Kidney (tissue), 14 donors: ENCODE measurements around the gene DHDH. TPM values are rescaled to one million over a fixed set of nuclear protein-coding genes. Genes with fewer than 3 reads are reported as not detected.

ENCODE experiments used
- DNase-seq, 5 donors: peaks; one replicate each; pipeline ENCODE4 v3.0.0-alpha.2; 2013 to 2020
- FAIRE-seq: peaks from 2 replicates; lab custom pipeline; 2012; peaks lifted over from hg19 to GRCh38; lab: Jason Lieb, UNC
- H3K27ac ChIP-seq, 2 donors: one replicate each; pipeline ENCODE4 v1.7.0; 2013; ENCODE audit warnings: low read depth in 2 of 2, low read length in 2 of 2, inconsistent platforms in 1 of 2
- H3K27me3 ChIP-seq: one replicate; pipeline ENCODE4 v1.7.1; 2013; ENCODE audit warnings: low read length, inconsistent platforms; ENCODE audit not compliant: control insufficient read depth, insufficient read depth
- H3K36me3 ChIP-seq, 3 donors: one replicate each; pipeline versions ENCODE4 v1.7.0 to v1.7.1; 2013; ENCODE audit warnings: low read length in 3 of 3, control low read depth in 1 of 3, inconsistent platforms in 1 of 3; ENCODE audit not compliant: insufficient read depth in 3 of 3, control insufficient read depth in 2 of 3
- H3K4me1 ChIP-seq, 3 donors: one replicate each; pipeline versions ENCODE4 v1.7.0 to v1.7.1; 2013; ENCODE audit warnings: low read length in 3 of 3, inconsistent platforms in 1 of 3, low read depth in 1 of 3; ENCODE audit not compliant: control insufficient read depth in 2 of 3, insufficient read depth in 2 of 3
- H3K4me3 ChIP-seq, 3 donors: one replicate each; pipeline versions ENCODE4 v1.7.0 to v1.8.1; 2013; ENCODE audit warnings: low read length in 3 of 3, control low read depth in 1 of 3, inconsistent platforms in 1 of 3
- H3K9ac ChIP-seq, 3 donors: one replicate each; pipeline versions ENCODE4 v1.7.0 to v1.7.1; 2013; ENCODE audit warnings: low read length in 3 of 3, control low read depth in 1 of 3, inconsistent platforms in 1 of 3
- H3K9me3 ChIP-seq, 3 donors: one replicate each; pipeline versions ENCODE4 v1.7.0 to v1.7.1; 2013; ENCODE audit warnings: low read length in 3 of 3, control low read depth in 1 of 3, inconsistent platforms in 1 of 3; ENCODE audit not compliant: control insufficient read depth in 2 of 3, insufficient read depth in 1 of 3
- CTCF ChIP-seq: IDR thresholded peaks from 3 replicates; pipeline ENCODE4 v1.5.1; 2012; ENCODE audit warnings: mild to moderate bottlenecking, moderate library complexity, borderline replicate concordance; ENCODE audit not compliant: insufficient read depth; ENCODE audit errors: extremely low read depth
- intact Hi-C: fragments of 100-400 bp; cut with DNase I; formaldehyde crosslinking; loops from one replicate; pipeline ENCODE4 v1.11.1; 2022
- polyA plus RNA-seq: library from polyadenylated mRNA; stranded (reverse); fragments of 350-450 nt; fragmentation: Illumina TruSeq; extraction: RNeasy Lipid Tissue Mini Kit (QIAGEN cat#74804); gene quantifications from one replicate; pipeline ENCODE4 v1.2.3, GENCODE V29; 2014; ENCODE audit warnings: low read depth, low replicate concordance; ENCODE audit not compliant: insufficient read depth
- total RNA-seq: library from RNA; stranded (reverse); fragmentation: NEBNext Ultra II Directional; extraction: Animal tissue kit (Norgen Biotek cat#: 25700); gene quantifications from one replicate; pipeline ENCODE4 v1.2.1, GENCODE V29; 2021
- donor health status: control.
- donor health status: control.
- donor health status: control.
- donor health status: control.
- donor health status: control.
- donor health status: DM: yes; HTN: yes; CAD: no.
- donor health status: Normal renal cell carcinoma (clear cell type).

DHDH gene
- total and polyA plus RNA-seq, 2 donors from 2014 or later: 0.60 to 26.3 TPM

- DNase-seq (peak; percentile 97 to 99 (median 98)), FAIRE-seq (no peak)
- peaks cover 0 to 7% (median 0%) of the 10 kb centered on the region in 3 donors for H3K4me1 ChIP-seq
- peak within 1 kb of the TSS; percentile 27 to 91 (median 67) for H3K9ac ChIP-seq
- peak within 1 kb of the TSS; percentile 73 to 86 (median 81) for H3K4me3 ChIP-seq
- intact Hi-C loops: no loop called here
- no peaks in the 10 kb centered on the region for H3K27me3 ChIP-seq
- H3K27ac ChIP-seq: peak within 1 kb of the TSS; percentile 57 to 74
- no peaks in the 10 kb centered on the region for H3K9me3 ChIP-seq
- H3K36me3 ChIP-seq: peaks cover 0 to 3% (median 2%) of the 10 kb centered on the region in 3 donors
- TF ChIP-seq CTCF: no peak
Measured at GRCh38 chr19:48954595-48955307, 21.3 kb downstream of the DHDH start, which contains the start of gene BAX. BAX (plus strand) TSS chr19:48954875; CDS start chr19:48954929, 54 bp downstream.

GRCh38 chr19:48955308-48955958 lies 21.9 kb downstream of the DHDH start:
- peak overlapping the region; percentile 15 to 74 for H3K27ac ChIP-seq
- H3K36me3 ChIP-seq: peaks cover 0 to 3% (median 2%) of the 10 kb centered on the region in 3 donors
- no peak for FAIRE-seq
- H3K9ac ChIP-seq: peak overlapping the region; percentile 22 to 91 (median 27)
- no peaks in the 10 kb centered on the region for H3K9me3 ChIP-seq
- no peak for TF ChIP-seq CTCF
- intact Hi-C loops: no loop called here
- H3K4me1 ChIP-seq: peaks cover 0 to 7% (median 0%) of the 10 kb centered on the region in 3 donors
- no peaks in the 10 kb centered on the region for H3K27me3 ChIP-seq
- peak in 2 of 5 donors; percentile 61 to 67 for DNase-seq
- H3K4me3 ChIP-seq: peak overlapping the region; percentile 54 to 86 (median 73)

- peaks cover 0 to 3% (median 2%) of the 10 kb centered on the region in 3 donors for H3K36me3 ChIP-seq
- DNase-seq (no peak), FAIRE-seq (no peak)
- no peaks in the 10 kb centered on the region for H3K27me3 ChIP-seq
- no peak overlapping the region for H3K27ac ChIP-seq
- peaks cover 0 to 16% (median 3%) of the 10 kb centered on the region in 3 donors for H3K4me1 ChIP-seq
- TF ChIP-seq CTCF: no peak
- H3K4me3 ChIP-seq: no peak overlapping the region
- intact Hi-C loops: no loop called here
- H3K9ac ChIP-seq: no peak overlapping the region
- no peaks in the 10 kb centered on the region for H3K9me3 ChIP-seq
Measured at GRCh38 chr19:48958006-48958405, 24.5 kb downstream of the DHDH start.
